Neural progenitor cell (in vitro differentiated cells): ENCODE results near the gene RFX5. TPM values are rescaled to one million over a fixed set of nuclear protein-coding genes. Genes with fewer than 3 reads are reported as not detected.

Source experiments
- DNase-seq: peaks from one replicate; pipeline ENCODE4 v3.0.0-alpha.2; 2016; ENCODE audit warnings: low spot score
- H2AFZ ChIP-seq: fragments of 200-600 bp; sonication (generic); replicated peaks from 2 replicates; pipeline ENCODE4 v1.6.1; 2016; ENCODE audit warnings: antibody characterized with exemption
- H3F3A ChIP-seq: fragments of 200-600 bp; sonication (generic); 2 replicates; pipeline ENCODE4 v1.6.1; 2016; ENCODE audit warnings: antibody characterized with exemption, low read depth
- H3K27ac ChIP-seq: fragments of 200-600 bp; sonication (generic); 2 replicates; pipeline ENCODE4 v1.5.1; 2016; ENCODE audit warnings: mild to moderate bottlenecking
- H3K27me3 ChIP-seq: fragments of 200-600 bp; sonication (generic); 2 replicates; pipeline ENCODE4 v1.6.1; 2016; ENCODE audit warnings: mild to moderate bottlenecking, moderate library complexity
- H3K36me3 ChIP-seq: fragments of 200-600 bp; sonication (generic); 2 replicates; pipeline ENCODE4 v1.5.1; 2016
- H3K4me1 ChIP-seq: fragments of 200-600 bp; sonication (generic); 2 replicates; pipeline ENCODE4 v1.6.1; 2016; ENCODE audit warnings: mixed run types
- H3K4me2 ChIP-seq: fragments of 200-600 bp; sonication (generic); 2 replicates; pipeline ENCODE4 v1.6.1; 2016
- H3K4me3 ChIP-seq: fragments of 200-600 bp; sonication (generic); 2 replicates; pipeline ENCODE4 v1.5.1; 2016
- H3K79me2 ChIP-seq: fragments of 200-600 bp; sonication (generic); 2 replicates; pipeline ENCODE4 v1.6.1; 2016; ENCODE audit warnings: low read depth
- H3K9ac ChIP-seq: fragments of 200-600 bp; sonication (generic); 2 replicates; pipeline ENCODE4 v1.6.1; 2016
- H3K9me3 ChIP-seq: fragments of 200-600 bp; sonication (generic); 2 replicates; pipeline ENCODE4 v1.5.1; 2016; ENCODE audit warnings: low read depth
- H4K20me1 ChIP-seq: fragments of 200-600 bp; sonication (generic); 2 replicates; pipeline ENCODE4 v1.6.1; 2016; ENCODE audit warnings: low read depth
- H3K27ac Mint-ChIP-seq: 3 replicates; pipeline ENCODE4 v1.8.0; 2021; ENCODE audit warnings: mixed read lengths
- H3K27me3 Mint-ChIP-seq: 2 replicates; pipeline ENCODE4 v1.8.0; 2022; ENCODE audit warnings: low read depth, mild to moderate bottlenecking, inconsistent platforms, moderate library complexity, mixed read lengths; ENCODE audit not compliant: insufficient read depth
- H3K36me3 Mint-ChIP-seq: 3 replicates; pipeline ENCODE4 v1.8.0; 2021; ENCODE audit warnings: mixed read lengths
- H3K4me1 Mint-ChIP-seq: 3 replicates; pipeline ENCODE4 v1.8.0; 2021; ENCODE audit warnings: mixed read lengths
- H3K4me3 Mint-ChIP-seq: 3 replicates; pipeline ENCODE4 v1.8.0; 2021; ENCODE audit warnings: mild to moderate bottlenecking, moderate library complexity, mixed read lengths
- H3K9me3 Mint-ChIP-seq: 3 replicates; pipeline ENCODE4 v1.8.0; 2020; ENCODE audit warnings: mixed read lengths
- EZH2 ChIP-seq: fragments of 200-600 bp; sonication (generic); IDR thresholded peaks from 2 replicates; pipeline ENCODE4 v1.6.1; 2017; ENCODE audit warnings: antibody characterized with exemption, mild to moderate bottlenecking, moderate library complexity
- EZH2phosphoT487 ChIP-seq: fragments of 200-600 bp; sonication (generic); IDR thresholded peaks from 2 replicates; pipeline ENCODE4 v1.6.1; 2017; ENCODE audit warnings: antibody characterized with exemption
- total RNA-seq: library from RNA; depleted of rRNA; stranded (reverse); fragments of >200 nt; gene quantifications from 2 replicates; pipeline ENCODE4 v1.2.3, GENCODE V29; 2015; ENCODE audit warnings: low replicate concordance
- TF ChIP-seq, protein P1 (sequence below): fragments of 200-600 bp; sonication (generic); IDR thresholded peaks from 2 replicates; pipeline ENCODE4 v1.5.1; 2017; ENCODE audit warnings: antibody characterized with exemption, mild to moderate bottlenecking

The RFX5 gene
- total RNA-seq, 1 donor from 2014 or later = 87.5 TPM

GRCh38 chr1:151327223-151327902 is 19.7 kb downstream of the RFX5 start, which contains the start of gene PI4KB:
Gene PI4KB (minus strand): TSS chr1:151327416. CDS start chr1:151316481, 10,935 bp downstream.
- Mint-ChIP-seq H3K4me1 (peaks cover 22% of the 10 kb centered on the region), H3K9me3 (no peaks in the 10 kb centered on the region), H3K36me3 (peaks cover 8% of the 10 kb centered on the region), H3K4me3 (peak within 1 kb of the TSS; percentile 92), H3K27ac (peak within 1 kb of the TSS; percentile 100), H3K27me3 (peaks cover 4% of the 10 kb centered on the region)
- peaks cover 12% of the 10 kb centered on the region for H3F3A ChIP-seq
- no peaks in the 10 kb centered on the region for H3K9me3 ChIP-seq
- TF ChIP-seq EZH2 (no peak), EZH2phosphoT487 (no peak)
- TF ChIP-seq, protein P1, sequence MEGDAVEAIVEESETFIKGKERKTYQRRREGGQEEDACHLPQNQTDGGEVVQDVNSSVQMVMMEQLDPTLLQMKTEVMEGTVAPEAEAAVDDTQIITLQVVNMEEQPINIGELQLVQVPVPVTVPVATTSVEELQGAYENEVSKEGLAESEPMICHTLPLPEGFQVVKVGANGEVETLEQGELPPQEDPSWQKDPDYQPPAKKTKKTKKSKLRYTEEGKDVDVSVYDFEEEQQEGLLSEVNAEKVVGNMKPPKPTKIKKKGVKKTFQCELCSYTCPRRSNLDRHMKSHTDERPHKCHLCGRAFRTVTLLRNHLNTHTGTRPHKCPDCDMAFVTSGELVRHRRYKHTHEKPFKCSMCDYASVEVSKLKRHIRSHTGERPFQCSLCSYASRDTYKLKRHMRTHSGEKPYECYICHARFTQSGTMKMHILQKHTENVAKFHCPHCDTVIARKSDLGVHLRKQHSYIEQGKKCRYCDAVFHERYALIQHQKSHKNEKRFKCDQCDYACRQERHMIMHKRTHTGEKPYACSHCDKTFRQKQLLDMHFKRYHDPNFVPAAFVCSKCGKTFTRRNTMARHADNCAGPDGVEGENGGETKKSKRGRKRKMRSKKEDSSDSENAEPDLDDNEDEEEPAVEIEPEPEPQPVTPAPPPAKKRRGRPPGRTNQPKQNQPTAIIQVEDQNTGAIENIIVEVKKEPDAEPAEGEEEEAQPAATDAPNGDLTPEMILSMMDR = no peak
- H3K4me3 ChIP-seq = peak within 1 kb of the TSS; percentile 64
- H3K79me2 ChIP-seq = peaks cover 33% of the 10 kb centered on the region
- no peaks in the 10 kb centered on the region for H3K27me3 ChIP-seq
- H4K20me1 ChIP-seq = no peaks in the 10 kb centered on the region
- peak within 1 kb of the TSS; percentile 86 for H3K4me2 ChIP-seq
- H3K4me1 ChIP-seq = peaks cover 10% of the 10 kb centered on the region
- H3K9ac ChIP-seq = peak within 1 kb of the TSS; percentile 92
- no peaks in the 10 kb centered on the region for H3K36me3 ChIP-seq
- H3K27ac ChIP-seq = peak within 1 kb of the TSS; percentile 98
- peak; percentile 99 for DNase-seq
- H2AFZ ChIP-seq = peak within 1 kb of the TSS; percentile 90

DNA sequence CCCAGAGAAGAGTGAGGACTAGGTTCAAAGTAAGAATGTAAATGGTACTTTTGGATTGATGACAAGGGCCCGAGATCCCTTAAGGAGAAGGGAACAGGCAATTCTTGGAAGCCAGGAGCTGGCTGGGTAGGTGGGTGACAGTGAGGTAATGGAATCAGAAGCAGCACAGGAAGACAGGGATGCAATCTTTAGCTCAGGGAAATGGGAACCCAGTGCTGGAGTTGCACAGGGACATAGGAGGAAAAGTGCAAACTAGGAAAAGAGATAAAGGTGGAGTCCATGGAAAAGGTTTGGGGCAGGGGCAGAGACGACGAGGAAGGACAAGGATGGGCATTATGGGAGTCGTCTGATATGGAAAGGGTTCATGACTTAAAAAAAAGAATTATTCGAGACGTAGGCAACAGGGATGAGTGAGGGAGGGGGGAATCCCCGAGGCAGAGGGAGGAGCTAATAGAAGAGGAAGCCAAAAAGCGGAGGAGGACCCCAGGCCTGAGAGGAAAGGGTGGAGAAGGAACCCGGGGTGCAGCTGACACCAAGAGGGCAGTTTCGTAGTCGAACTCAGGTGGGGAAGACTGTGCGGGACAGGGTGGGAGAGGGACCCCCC is 20.3 kb downstream of the RFX5 start:
- H3K36me3 ChIP-seq = no peaks in the 10 kb centered on the region
- Mint-ChIP-seq H3K4me3 (peak overlapping the region; percentile 92), H3K9me3 (no peaks in the 10 kb centered on the region), H3K27me3 (peaks cover 4% of the 10 kb centered on the region), H3K36me3 (peaks cover 15% of the 10 kb centered on the region), H3K4me1 (peaks cover 26% of the 10 kb centered on the region), H3K27ac (peak overlapping the region; percentile 94)
- no peaks in the 10 kb centered on the region for H3K9me3 ChIP-seq
- no peak overlapping the region for H2AFZ ChIP-seq
- H3K9ac ChIP-seq = peak overlapping the region; percentile 92
- no peak for DNase-seq
- peak overlapping the region; percentile 64 for H3K4me3 ChIP-seq
- TF ChIP-seq EZH2phosphoT487 (no peak), EZH2 (no peak)
- TF ChIP-seq, protein P1 = no peak
- H3F3A ChIP-seq = peaks cover 11% of the 10 kb centered on the region
- no peaks in the 10 kb centered on the region for H4K20me1 ChIP-seq
- H3K79me2 ChIP-seq = peaks cover 38% of the 10 kb centered on the region
- peaks cover 10% of the 10 kb centered on the region for H3K4me1 ChIP-seq
- peak overlapping the region; percentile 86 for H3K4me2 ChIP-seq
- no peak overlapping the region for H3K27ac ChIP-seq
- H3K27me3 ChIP-seq = no peaks in the 10 kb centered on the region

- Mint-ChIP-seq H3K4me3 (peak overlapping the region; percentile 92), H3K4me1 (peaks cover 26% of the 10 kb centered on the region), H3K36me3 (peaks cover 18% of the 10 kb centered on the region), H3K27me3 (peaks cover 4% of the 10 kb centered on the region), H3K9me3 (no peaks in the 10 kb centered on the region), H3K27ac (peak overlapping the region; percentile 94)
- Histone ChIP-seq H3K36me3 (no peaks in the 10 kb centered on the region), H3K27ac (no peak overlapping the region), H3K9ac (peak overlapping the region; percentile 92), H3K9me3 (no peaks in the 10 kb centered on the region), H3F3A (peaks cover 11% of the 10 kb centered on the region), H4K20me1 (no peaks in the 10 kb centered on the region), H3K4me1 (peaks cover 10% of the 10 kb centered on the region), H3K4me3 (peak overlapping the region; percentile 64), H3K27me3 (no peaks in the 10 kb centered on the region), H3K79me2 (peaks cover 38% of the 10 kb centered on the region), H3K4me2 (peak overlapping the region; percentile 86), H2AFZ (no peak overlapping the region)
- TF ChIP-seq EZH2phosphoT487 (no peak), EZH2 (no peak)
- TF ChIP-seq, protein P1 = no peak
- no peak for DNase-seq
Measured at GRCh38 chr1:151325646-151326429, 21.2 kb downstream of the RFX5 start.
